HepG2 (cell line): ENCODE measurements around the gene NREP. TPM values are rescaled to one million over a fixed set of nuclear protein-coding genes. Genes with fewer than 3 reads are reported as not detected.

Source experiments
- ATAC-seq: fragments of 200-7000 bp; cut with Tn5 transposase; 3 replicates; pipeline ENCODE4 v1.9.1; 2020; ENCODE audit warnings: mild to moderate bottlenecking, moderate library complexity
- BruUV-seq: library from RNA; stranded (reverse); fragments of 400-500 nt; replicated peaks from 2 replicates; lab custom pipeline; 2021; lab: Mats Ljungman, UMichigan
- CTCF ChIA-PET: fragments of 300-600 bp; formaldehyde crosslinking; extraction: SDS; loops from one replicate; lab custom pipeline; 2021; ENCODE audit warnings: low total read pairs, inconsistent platforms, low intra/inter-chr PET ratio; lab: Yijun Ruan, JAX
- POLR2A ChIA-PET: fragments of 350-600 bp; sonication (Branson Sonifier 250); formaldehyde crosslinking; loops from one replicate; lab custom pipeline; 2020; ENCODE audit warnings: antibody characterized with exemption, inconsistent platforms; lab: Yijun Ruan, JAX
- DNase-seq: peaks from one replicate; pipeline ENCODE4 v3.0.0-alpha.2; 2015; ENCODE audit warnings: low spot score
- FAIRE-seq: peaks from 3 replicates; lab custom pipeline; 2011; peaks lifted over from hg19 to GRCh38; lab: Jason Lieb, UNC
- H2AFZ ChIP-seq: one replicate; pipeline ENCODE4 v1.6.1; 2011; ENCODE audit warnings: low read length, inconsistent platforms
- H3K27ac ChIP-seq: fragments of 300-600 bp; 3 replicates; pipeline ENCODE4 v1.8.0; 2011; ENCODE audit warnings: mixed run types, mild to moderate bottlenecking, mixed read lengths, low read length, inconsistent platforms; ENCODE audit not compliant: insufficient read depth; ENCODE audit errors: extremely low read length
- H3K27me3 ChIP-seq, 2 experiments: fragments of 200-600 bp in 1 of 2; 2 replicates in 1 of 2; 3 replicates in 1 of 2; pipeline versions ENCODE4 v1.6.0 to v1.8.0; 2011; ENCODE audit warnings: low read length in 2 of 2, mild to moderate bottlenecking in 2 of 2, moderate library complexity in 2 of 2, inconsistent platforms in 1 of 2; ENCODE audit not compliant: insufficient read depth in 2 of 2, control insufficient read depth in 1 of 2
- H3K36me3 ChIP-seq, 2 experiments: fragments of 200-600 bp in 1 of 2; replicated peaks in 1 of 2; 2 replicates in 1 of 2; 3 replicates in 1 of 2; pipeline versions ENCODE4 v1.5.1 to v1.8.0; 2011; ENCODE audit warnings: low read length in 2 of 2, inconsistent platforms in 1 of 2; ENCODE audit not compliant: insufficient read depth in 2 of 2, control insufficient read depth in 1 of 2
- H3K4me1 ChIP-seq: 2 replicates; pipeline ENCODE4 v1.5.1; 2012; ENCODE audit warnings: low read length, inconsistent platforms; ENCODE audit not compliant: insufficient read depth
- H3K4me2 ChIP-seq: 2 replicates; pipeline ENCODE4 v1.6.0; 2011; ENCODE audit warnings: low read depth, low read length, inconsistent platforms
- H3K4me3 ChIP-seq, 3 experiments: fragments of 200-600 bp in 1 of 3; sonication (generic), shearing (Covaris generic) in 1 of 3; replicated peaks in 1 of 3; 2 replicates each; pipeline ENCODE4 v1.5.1; 2011 to 2016; ENCODE audit warnings: low read length in 3 of 3, inconsistent platforms in 2 of 3, low read depth in 2 of 3, mild to moderate bottlenecking in 2 of 3, control low read depth in 1 of 3, mixed read lengths in 1 of 3; ENCODE audit not compliant: insufficient read depth in 1 of 3
- H3K79me2 ChIP-seq: one replicate; pipeline ENCODE4 v1.6.1; 2011; ENCODE audit warnings: low read length, inconsistent platforms; ENCODE audit not compliant: insufficient read depth
- H3K9ac ChIP-seq: 2 replicates; pipeline ENCODE4 v1.6.0; 2011; ENCODE audit warnings: mild to moderate bottlenecking, low read depth, low read length, inconsistent platforms; ENCODE audit not compliant: insufficient read depth
- H3K9me3 ChIP-seq: 2 replicates; pipeline ENCODE4 v1.5.1; 2012; ENCODE audit warnings: mild to moderate bottlenecking, low read length
- H4K20me1 ChIP-seq: 2 replicates; pipeline ENCODE4 v1.6.0; 2011; ENCODE audit warnings: inconsistent platforms, mild to moderate bottlenecking, low read length, moderate library complexity; ENCODE audit not compliant: insufficient read depth
- AKAP8 ChIP-seq: sonication (generic); formaldehyde crosslinking; IDR thresholded peaks from 2 replicates; pipeline ENCODE4 v1.5.1; 2020; ENCODE audit warnings: mild to moderate bottlenecking, missing genetic modification reagents
- ARID5B ChIP-seq: IDR thresholded peaks from 2 replicates; pipeline ENCODE4 v1.4.0; 2020; ENCODE audit warnings: mild to moderate bottlenecking, missing genetic modification reagents
- GRHL1 ChIP-seq: sonication (generic); formaldehyde crosslinking; conservative IDR thresholded peaks from 2 replicates; pipeline ENCODE4 v1.8.0; 2022; ENCODE audit warnings: missing genetic modification reagents
- KAT8 ChIP-seq: IDR thresholded peaks from 2 replicates; pipeline ENCODE4 v1.6.1; 2016; ENCODE audit warnings: missing genetic modification reagents, missing compliant biosample characterization
- RORA ChIP-seq: sonication (generic); formaldehyde crosslinking; IDR thresholded peaks from 2 replicates; pipeline ENCODE4 v1.5.0; 2020; ENCODE audit warnings: mild to moderate bottlenecking, missing genetic modification reagents, moderate library complexity
- ZNF264 ChIP-seq: sonication (generic); formaldehyde crosslinking; IDR thresholded peaks from 2 replicates; pipeline ENCODE4 v1.4.0; 2020; ENCODE audit warnings: missing genetic modification reagents
- ZNF547 ChIP-seq: sonication (generic); formaldehyde crosslinking; IDR thresholded peaks from 2 replicates; pipeline ENCODE4 v1.5.1; 2020; ENCODE audit warnings: mild to moderate bottlenecking, missing genetic modification reagents
- ZNF629 ChIP-seq: sonication (generic); formaldehyde crosslinking; conservative IDR thresholded peaks from 2 replicates; pipeline ENCODE4 v1.5.0; 2020; ENCODE audit warnings: missing genetic modification reagents
- WGBS: methylation state at CpG from one replicate; pipeline ENCODE4 v1.1.6; 2017; ENCODE audit warnings: low lambda C conversion rate; 5-methylcytosine and 5-hydroxymethylcytosine counted together
- in situ Hi-C: cut with HindIII; loops from 2 replicates; pipeline ENCODE4 v1.10.0; 2017; ENCODE audit warnings: low pct_unique_long_range_greater_than_20kb; ENCODE audit not compliant: extremely low pct_ligation_motif_present
- intact Hi-C: fragments of 100-400 bp; cut with micrococcal nuclease; formaldehyde crosslinking; loops from one replicate; pipeline ENCODE4 v1.10.0; 2022; ENCODE audit not compliant: unreplicated experiment
- polyA plus RNA-seq, 8 experiments: library from polyadenylated mRNA; depleted of rRNA in 3 of 8; stranded (reverse) in 7 of 8; unstranded in 1 of 8; fragments of >200 nt; fragmentation: Illumina TruSeq in 4 of 8; extraction: Trizol in 4 of 8; gene quantifications; 2 replicates each; pipeline versions ENCODE4 v1.2.1 to v1.2.3, GENCODE V29; 2011 to 2016; ENCODE audit warnings: low read depth in 4 of 8, missing spikeins in 1 of 8, mixed read lengths in 1 of 8; ENCODE audit not compliant: insufficient read depth in 1 of 8
- total RNA-seq, 5 experiments: library from RNA; depleted of rRNA; stranded (reverse); fragments of >200 nt; fragmentation: Illumina TruSeq; extraction: Trizol; gene quantifications; 2 replicates each; pipeline ENCODE4 v1.2.3, GENCODE V29; 2016; ENCODE audit warnings: low read depth in 1 of 5
- TF ChIP-seq, protein P1 (sequence below): sonication (generic); formaldehyde crosslinking; IDR thresholded peaks from 2 replicates; pipeline ENCODE4 v1.4.0; 2020; ENCODE audit warnings: missing genetic modification reagents

NREP gene
- total and polyA plus RNA-seq, 2 of the 13 experiments (the other 11 are each of a cell fraction or from before 2014, with no cell fraction given): 40.5 to 102 TPM

DNA sequence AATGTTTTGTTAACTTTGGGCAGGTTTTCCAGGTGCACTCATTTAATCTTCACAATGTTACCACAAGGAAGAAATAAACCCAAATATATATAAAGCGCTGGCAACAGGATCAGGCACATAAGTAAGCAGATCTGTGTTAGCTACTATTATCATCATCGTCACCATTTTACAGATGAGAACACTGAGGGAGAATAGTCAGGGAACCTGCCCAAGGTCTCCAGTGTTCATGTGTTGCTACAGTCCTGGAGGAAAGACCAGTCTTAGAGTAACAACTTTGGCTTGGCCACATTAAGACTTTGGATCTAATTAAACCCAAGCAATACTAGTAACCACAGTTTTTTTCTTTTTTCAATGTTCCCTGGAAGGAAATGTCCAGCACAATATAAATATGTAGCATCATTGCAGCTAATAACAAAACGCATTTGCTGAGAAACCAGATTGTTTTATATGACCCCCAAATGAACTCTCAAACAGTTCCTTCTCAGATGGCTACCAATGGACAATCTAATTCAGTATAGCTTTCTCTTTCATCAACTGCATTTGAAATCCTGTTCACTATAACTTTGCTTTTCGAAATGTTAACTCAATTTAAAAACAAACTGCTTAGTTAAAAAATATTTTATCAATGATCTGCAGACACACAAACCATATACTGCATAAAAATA, 11.8 kb downstream of the NREP start:
- H3K27me3 ChIP-seq: no peaks in the 10 kb centered on the region
- FAIRE-seq (no peak), DNase-seq (no peak), ATAC-seq (no peak)
- peaks cover 0 to 6% of the 10 kb centered on the region in 2 experiments; a peak in 1 of 5 replicates for H3K36me3 ChIP-seq
- peaks cover 48% of the 10 kb centered on the region for H3K4me1 ChIP-seq
- TF ChIP-seq ZNF629 (CRISPR knock-in tag) (peak; percentile 79), ZNF547 (CRISPR knock-in tag) (no peak)
- 97% methylated on average over 4 of the region's 4 CpGs for WGBS
- intact Hi-C loops: no loop called here
- no peaks in the 10 kb centered on the region for H4K20me1 ChIP-seq
- no peak overlapping the region for H3K4me2 ChIP-seq
- POLR2A ChIA-PET: interaction anchor here (5.5 kb wide), 1 partner anchor 11 kb away, joined by 85 read pairs; the partner anchor contains the start of gene NREP
- no peak overlapping the region for H3K4me3 ChIP-seq
- H2AFZ ChIP-seq: no peak overlapping the region
- no peaks in the 10 kb centered on the region for H3K9me3 ChIP-seq
- H3K79me2 ChIP-seq: peaks cover 5% of the 10 kb centered on the region
- CTCF ChIA-PET: no interaction called here
- H3K9ac ChIP-seq: no peak overlapping the region
- no peak overlapping the region for H3K27ac ChIP-seq
- BruUV-seq: no TSS peak
- in situ Hi-C loops: no loop called here

DNA sequence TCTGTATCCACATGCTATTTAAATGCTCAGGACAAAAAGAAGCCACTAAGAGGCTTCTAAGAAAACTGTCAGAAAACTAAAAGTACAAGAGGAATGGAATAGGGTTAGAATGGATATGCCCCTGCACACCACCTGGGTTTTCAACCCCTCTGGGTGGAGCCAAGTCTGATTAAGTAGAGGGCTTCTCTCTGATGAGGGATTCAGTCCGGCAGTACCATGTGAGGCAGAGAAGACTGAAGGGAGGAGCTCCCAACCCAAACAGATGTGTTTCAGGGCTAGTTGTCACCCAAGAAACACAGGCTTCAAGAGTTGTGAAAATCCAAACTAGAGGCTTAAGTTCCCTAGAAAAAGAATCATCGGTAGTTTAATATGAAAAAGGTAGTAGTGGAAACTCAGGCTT, 12.5 kb downstream of the NREP start:
- Histone ChIP-seq H3K79me2 (peaks cover 6% of the 10 kb centered on the region), H3K27me3 (no peaks in the 10 kb centered on the region), H3K4me1 (peaks cover 54% of the 10 kb centered on the region), H3K36me3 (no peaks in the 10 kb centered on the region), H3K27ac (peak overlapping the region; percentile 23), H3K4me2 (no peak overlapping the region), H4K20me1 (no peaks in the 10 kb centered on the region), H2AFZ (no peak overlapping the region), H3K4me3 (no peak overlapping the region), H3K9me3 (no peaks in the 10 kb centered on the region), H3K9ac (no peak overlapping the region)
- WGBS: 100% methylated on average over 2 of the region's 2 CpGs
- no peak for DNase-seq
- intact Hi-C loops (loop anchor here (5.0 kb wide), 2 partner anchors 42 to 232 kb away; partner anchors contain the start of gene STARD4), in situ Hi-C loops (no loop called here)
- CTCF ChIA-PET: no interaction called here
- POLR2A ChIA-PET: interaction anchor here (5.5 kb wide), 1 partner anchor 12 kb away, joined by 85 read pairs; the partner anchor contains the start of gene NREP
- no TSS peak for BruUV-seq
- FAIRE-seq: no peak
- ATAC-seq: no peak
- TF ChIP-seq AKAP8 (CRISPR knock-in tag) (no peak), GRHL1 (CRISPR knock-in tag) (no peak), ARID5B (CRISPR knock-in tag) (no peak), RORA (no peak), KAT8 (CRISPR knock-in tag) (no peak), ZNF264 (CRISPR knock-in tag) (no peak)
- TF ChIP-seq, protein P1, sequence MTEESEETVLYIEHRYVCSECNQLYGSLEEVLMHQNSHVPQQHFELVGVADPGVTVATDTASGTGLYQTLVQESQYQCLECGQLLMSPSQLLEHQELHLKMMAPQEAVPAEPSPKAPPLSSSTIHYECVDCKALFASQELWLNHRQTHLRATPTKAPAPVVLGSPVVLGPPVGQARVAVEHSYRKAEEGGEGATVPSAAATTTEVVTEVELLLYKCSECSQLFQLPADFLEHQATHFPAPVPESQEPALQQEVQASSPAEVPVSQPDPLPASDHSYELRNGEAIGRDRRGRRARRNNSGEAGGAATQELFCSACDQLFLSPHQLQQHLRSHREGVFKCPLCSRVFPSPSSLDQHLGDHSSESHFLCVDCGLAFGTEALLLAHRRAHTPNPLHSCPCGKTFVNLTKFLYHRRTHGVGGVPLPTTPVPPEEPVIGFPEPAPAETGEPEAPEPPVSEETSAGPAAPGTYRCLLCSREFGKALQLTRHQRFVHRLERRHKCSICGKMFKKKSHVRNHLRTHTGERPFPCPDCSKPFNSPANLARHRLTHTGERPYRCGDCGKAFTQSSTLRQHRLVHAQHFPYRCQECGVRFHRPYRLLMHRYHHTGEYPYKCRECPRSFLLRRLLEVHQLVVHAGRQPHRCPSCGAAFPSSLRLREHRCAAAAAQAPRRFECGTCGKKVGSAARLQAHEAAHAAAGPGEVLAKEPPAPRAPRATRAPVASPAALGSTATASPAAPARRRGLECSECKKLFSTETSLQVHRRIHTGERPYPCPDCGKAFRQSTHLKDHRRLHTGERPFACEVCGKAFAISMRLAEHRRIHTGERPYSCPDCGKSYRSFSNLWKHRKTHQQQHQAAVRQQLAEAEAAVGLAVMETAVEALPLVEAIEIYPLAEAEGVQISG (CRISPR knock-in tag): no peak
